ENCODE results near the gene DSCAML1.

The DSCAML1 gene

DNA sequence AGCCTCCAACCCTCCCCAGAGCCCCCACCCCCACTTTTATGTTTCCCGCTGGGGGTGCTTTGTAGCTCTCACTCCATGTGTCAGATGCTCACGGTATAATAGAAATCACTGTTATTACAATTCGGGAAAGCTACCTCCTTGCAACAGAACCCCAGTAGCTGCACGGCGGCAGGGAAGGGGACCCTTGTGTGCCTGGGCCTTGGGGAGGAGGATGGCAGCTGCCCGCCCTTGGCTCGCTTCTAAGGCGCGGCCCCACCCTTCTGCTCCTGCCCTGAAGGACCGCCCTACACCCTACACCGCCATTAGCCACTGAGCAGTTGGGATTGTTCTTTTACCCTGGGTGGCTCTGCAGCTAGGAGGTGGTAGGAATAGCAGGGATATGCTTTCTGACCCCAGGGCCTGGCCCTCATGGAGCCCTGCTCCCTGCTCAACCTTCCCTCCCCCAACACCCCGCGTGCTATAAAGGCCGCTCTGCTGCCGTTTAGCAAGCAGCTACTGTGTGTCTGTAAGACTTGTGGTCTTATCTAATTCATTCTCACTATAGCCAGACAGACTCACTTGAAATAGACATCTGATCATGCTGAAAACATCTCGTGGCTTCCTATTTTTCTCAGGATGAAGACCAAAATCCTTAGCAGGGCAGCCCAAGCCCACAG is 249.7 kb downstream of the DSCAML1 start:
- no peak for DNase-seq (ENCODE audit: low spot score)

DNA sequence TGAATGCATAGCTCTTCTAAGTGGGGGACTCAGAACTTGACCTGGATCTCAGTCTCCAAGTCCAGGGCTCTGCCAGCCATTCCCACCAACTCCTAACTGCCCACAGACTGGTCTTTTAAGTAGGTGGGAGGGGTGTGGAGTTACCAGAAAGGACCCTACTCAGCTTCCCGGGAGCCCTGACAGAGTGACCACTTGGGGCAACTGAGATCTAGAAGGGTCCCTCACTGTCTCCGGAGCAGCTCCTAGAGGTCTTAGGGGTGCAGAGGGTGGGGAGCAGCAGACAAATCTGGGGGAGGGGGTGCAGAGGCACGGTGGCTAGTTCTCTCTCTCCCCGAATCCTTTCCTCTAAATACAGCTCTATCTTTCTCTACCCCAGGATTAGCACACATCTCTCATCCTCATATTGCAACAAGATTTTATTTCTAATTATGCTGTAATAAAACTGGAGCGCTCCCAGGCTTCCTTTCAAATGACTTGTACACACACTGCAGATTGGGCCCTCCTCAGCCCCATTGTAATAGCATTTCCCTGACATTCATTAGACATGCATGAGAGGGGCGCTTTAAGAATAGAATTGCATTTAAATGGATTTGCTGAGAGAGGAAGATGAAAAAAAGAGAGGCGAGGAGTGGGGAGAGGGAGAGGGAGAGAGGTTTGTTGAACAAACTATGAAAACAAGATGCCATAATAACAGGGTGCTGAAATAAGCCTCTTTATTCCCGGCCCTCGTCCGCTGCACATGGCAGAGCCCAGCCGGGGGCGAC is 250.4 kb downstream of the DSCAML1 start:
- no peak for DNase-seq (ENCODE audit: low spot score)

DNA sequence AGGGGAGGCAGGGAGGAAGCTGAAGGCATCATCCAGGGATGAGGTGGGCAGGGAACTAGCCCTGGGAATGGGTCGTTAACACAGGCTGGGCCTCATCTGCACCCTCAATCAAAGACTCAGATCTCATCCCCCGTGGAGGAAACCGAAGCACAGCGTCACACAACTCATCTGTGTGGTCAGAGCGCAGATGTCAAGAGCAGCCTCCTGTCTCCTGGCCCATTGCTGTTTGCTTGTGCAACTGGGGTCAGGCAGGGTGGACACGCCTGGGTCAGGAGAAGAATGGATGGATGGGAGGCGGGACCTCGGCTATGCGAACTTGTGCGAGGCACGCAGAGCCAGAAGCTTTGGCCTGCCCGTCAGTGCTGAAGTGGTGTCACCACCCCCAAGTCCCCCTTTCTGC is 251.3 kb downstream of the DSCAML1 start:
- no peak for DNase-seq (ENCODE audit: low spot score)

DNA sequence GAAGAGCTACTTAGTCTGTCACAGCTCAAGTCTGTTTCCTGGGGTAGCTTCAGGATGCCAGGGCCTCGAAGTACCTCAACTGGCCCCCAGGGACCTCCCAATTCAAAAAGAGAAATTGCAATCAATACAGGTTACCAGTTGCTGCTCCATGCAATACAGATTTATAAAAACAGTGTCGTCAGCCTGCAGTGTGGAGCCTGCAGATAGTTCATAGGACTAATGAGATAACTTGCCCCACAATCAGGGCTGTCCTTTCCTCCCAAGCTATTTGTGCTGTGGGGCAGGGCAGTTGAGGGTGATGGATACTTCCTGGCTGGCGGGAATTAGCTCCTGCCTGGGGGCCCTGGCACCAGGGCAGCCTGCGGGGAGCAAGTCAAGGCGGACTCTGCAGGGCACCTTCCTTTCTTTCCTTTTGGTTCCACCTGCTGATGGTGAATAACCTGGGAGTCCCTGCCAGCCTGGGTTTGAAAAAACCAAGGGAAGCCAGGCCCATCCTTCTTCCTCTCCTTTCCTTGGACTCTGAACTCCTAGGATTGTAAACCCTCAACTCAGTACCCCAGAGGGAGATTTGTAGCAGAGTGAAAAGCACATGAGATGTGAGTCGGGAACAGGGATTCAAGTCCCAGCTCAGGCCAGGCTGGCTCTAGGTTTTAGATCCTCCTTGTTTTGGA is 252.8 kb downstream of the DSCAML1 start:
- DNase-seq (ENCODE audit: low spot score): no peak

DNA sequence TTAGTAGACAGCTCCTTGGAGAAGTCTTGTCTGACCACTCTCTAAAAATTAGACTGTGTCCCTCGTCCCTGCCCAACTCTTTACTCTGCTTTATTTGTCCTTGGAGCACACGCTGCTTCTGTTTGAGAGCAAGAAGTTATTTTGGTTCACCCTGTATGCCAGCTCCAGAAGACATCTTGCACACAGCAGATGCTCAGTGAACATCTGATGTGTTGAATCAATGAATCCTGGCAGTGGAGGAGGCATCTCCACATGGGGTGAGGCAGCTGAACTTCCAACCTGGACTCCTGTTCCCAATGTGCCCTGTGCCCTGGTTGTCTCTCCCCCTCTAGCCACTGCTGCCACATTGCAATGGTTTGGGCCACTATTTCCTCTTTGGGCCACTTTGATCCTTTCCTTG is 255.8 kb downstream of the DSCAML1 start:
- DNase-seq (ENCODE audit: low spot score): no peak

DNA sequence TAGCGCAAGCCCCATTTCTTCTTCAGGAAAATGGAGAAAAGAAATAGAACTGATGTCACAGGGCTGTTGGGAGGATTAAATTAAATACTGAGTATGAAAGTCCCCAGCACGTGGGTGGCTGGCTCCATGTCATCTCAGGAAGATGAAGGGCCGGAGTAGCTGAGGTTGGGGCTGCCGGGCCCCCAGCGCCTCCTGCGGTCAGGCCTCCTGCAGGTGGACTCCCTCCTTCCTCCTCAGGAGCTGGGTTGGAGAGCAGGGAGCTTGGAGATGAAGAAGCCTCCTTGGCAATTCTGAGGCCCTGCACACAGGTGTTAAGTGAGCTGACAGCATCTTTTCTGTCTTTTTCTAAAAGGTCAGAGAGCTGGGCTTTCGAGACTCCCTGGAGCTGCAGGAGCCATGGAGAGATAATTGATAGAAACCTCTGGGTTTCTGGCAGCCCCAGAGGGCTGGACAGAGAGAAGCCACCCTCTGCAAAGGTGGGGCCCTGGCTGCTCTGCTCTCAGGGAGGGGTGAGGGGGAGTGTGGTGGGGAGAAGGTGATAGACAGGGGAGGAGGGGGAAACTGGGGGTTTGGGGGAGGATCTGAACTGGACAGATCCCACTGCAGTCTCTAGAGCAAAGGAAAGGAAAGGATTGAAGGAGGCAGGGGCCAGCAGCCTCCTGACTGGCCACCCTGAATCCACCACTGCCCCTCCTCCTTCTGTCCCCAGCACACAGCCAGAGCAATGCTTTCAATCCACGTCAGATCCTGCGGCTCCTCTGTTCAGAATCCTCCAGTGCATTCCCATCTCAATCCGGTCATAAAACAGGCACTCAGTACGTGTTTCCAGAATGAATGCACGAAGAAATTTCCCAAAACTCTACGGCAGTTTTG is 258.5 kb downstream of the DSCAML1 start:
- DNase-seq (ENCODE audit: low spot score): no peak

DNA sequence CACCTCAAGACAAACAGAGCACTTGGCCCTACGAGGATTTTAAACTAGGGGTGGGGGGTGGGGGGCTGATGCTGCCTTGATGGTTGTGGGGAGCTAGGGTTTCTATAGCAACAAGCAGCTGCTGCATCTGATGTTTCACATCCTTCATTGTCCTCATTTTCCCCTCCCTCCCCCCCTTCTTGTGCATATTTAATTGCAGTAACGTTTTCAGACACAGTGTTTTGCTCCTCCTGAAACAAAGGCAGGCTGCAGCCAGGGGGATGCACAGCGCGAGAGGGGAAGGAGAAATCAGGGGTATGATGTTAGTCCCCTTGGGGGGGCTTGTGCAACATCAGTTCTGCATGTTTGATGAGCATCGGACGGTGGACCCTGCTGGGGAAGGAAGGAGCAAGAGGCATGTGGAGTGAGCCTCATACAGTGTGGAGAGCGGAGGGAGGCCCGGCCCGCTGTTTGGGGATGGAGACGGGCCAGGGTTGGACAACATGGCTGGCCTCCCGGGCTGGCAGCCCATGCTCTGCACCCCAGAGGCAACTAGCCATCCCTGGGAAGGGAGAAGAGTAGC is 261.1 kb downstream of the DSCAML1 start:
- DNase-seq (ENCODE audit: low spot score): no peak

DNA sequence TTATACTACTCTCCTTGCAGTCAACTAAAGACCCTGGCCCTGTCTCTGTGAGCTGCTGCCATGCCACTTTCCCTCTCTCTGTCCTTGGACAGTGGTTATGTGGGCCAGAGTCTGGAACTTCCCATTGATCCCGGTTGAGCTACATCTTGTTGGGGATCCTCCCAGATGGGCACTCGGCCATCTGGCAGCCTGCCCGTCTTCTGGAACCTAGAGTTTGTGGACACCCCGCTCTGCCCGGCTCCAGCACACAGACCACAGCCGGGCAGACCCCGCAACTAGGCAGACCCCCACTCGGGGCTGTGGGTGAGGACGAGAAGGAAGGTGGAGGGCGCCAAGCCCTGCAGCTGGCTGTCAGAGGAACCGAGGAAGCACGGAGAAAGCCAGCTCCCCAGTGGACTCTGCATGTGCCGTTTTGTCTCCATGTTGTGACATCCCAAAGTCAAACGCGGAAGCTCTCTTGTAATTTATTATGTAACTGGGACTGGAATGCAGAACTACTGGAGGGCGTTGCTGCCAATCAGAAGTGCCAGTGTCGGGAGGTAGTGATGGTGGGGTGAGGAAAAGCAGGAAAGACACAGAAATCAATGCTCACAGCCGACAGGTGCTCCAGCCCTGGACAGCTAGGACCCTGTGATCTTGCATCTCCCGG is 261.7 kb downstream of the DSCAML1 start:
- no peak for DNase-seq (ENCODE audit: low spot score)

DNA sequence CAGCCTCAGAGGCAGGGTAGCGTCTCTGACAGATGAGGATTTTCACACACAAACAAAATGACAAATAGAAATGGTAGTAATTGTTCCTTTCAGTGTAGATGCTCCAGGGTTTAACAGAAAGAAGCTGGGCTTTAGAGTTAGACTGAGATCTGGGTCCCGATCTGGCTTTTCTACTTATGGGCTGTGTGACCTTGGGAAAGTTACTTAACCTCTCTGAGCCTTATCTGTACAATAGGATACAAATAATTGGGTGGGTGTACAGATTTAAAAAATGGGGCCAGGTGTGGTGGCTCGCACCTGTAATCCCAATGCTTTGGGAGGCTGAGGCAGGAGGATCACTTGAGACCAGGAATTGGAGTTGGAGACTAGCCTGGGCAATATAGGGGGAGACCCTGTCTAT is 264.4 kb downstream of the DSCAML1 start:
- no peak for DNase-seq (ENCODE audit: low spot score)

DNA sequence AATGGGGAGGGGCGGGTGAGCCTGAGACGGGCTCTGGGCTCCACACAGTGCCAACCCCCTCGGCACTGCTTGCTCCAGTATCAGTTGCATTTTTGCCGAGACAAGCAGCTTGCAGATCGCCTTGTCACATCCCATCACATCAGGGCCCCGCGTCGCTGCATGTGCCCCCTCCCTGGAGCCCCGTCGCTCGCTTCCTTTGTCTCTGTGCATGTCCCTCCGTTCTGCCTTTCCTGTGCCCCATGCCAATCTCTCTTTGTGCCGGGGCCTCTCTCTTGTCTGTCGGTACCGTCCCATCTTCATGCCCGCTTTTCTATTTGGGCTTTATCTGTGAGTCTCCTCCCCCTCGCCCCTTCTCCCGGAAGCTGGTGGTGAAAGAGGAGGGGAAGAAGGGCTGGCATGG is 267.2 kb downstream of the DSCAML1 start:
- DNase-seq (ENCODE audit: low spot score): no peak

DNA sequence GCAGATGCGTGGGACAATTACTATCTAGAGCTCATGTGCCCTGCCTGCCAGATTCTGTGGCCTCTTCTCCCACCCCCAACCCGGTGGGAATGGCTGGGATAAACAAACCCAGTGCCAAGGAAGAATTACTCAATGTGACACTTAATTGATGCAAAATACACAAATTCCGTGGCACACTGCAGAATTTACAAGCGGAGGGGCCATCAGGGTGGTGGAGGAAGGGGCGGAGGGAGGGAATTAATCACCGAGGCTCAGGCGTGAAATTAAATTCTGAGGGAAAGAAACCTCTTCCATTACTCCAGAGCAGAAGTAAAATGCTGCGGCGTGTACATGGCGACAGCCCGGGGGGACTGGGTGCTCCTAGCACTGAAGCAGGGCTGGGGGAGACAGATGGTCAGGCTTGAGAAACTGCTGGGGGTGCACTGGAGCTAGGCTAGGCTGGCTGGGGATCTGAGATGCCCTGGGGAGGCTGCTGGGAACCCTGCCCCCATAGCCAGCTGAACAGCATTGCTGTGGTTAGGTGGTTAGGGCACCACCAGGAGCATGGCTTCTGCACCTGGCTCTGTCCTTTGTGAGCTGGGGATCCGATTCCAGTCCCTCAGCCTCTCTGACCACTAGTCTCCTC is 268.8 kb downstream of the DSCAML1 start:
- no peak for DNase-seq (ENCODE audit: low spot score)

DNA sequence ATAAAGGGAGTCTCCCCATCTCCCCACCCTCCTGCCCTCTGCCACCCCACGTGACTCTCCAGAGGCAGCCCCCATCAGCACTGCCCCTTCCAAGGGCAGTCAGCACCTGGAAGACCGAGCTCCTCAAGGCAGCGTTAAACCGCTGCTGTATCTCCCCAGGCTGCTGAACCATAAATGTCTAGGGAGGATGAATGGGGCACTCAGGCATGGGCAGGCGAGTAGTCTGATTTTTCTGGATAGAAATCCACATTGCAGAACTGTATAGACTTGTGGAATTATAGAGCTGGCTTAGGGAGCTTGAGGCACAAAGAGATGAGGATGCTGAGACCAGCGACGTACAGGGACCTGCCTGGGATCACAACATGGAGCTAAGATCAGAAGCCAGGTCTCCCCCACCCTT is 269.7 kb downstream of the DSCAML1 start:
- DNase-seq (ENCODE audit: low spot score): no peak

DNA sequence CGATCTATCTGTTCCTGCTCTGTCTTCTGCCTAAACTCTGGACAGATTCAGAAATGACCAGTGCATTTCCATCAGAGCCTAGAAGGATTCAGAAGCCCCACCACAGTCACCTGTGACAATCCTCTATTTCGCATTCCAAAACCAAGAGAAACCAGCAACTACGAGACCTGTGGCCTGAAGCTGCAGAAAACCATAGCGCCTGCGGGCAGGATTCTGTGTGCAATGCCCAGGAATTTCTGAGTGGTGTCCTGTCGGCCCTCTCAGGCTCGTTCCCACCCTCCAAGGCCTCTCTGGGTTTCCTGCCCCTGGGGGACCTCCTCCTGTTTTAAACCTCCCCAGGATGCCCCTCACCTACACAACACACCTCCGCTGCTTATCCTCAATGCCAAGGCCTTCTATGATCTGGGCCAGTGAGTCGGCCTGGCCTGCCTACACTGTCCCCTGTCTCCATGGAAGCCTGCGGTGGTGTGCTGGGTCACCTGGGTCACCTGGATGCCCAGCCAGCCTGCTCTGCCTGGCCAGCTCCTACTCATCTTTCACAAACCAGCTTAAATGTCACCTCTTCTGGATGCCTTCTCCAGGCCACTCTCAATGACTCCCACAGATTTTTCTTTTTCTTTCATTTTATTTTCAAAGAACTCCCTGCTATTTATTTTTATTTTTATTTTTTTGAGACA is 271.0 kb downstream of the DSCAML1 start:
- no peak for DNase-seq (ENCODE audit: low spot score)

DNA sequence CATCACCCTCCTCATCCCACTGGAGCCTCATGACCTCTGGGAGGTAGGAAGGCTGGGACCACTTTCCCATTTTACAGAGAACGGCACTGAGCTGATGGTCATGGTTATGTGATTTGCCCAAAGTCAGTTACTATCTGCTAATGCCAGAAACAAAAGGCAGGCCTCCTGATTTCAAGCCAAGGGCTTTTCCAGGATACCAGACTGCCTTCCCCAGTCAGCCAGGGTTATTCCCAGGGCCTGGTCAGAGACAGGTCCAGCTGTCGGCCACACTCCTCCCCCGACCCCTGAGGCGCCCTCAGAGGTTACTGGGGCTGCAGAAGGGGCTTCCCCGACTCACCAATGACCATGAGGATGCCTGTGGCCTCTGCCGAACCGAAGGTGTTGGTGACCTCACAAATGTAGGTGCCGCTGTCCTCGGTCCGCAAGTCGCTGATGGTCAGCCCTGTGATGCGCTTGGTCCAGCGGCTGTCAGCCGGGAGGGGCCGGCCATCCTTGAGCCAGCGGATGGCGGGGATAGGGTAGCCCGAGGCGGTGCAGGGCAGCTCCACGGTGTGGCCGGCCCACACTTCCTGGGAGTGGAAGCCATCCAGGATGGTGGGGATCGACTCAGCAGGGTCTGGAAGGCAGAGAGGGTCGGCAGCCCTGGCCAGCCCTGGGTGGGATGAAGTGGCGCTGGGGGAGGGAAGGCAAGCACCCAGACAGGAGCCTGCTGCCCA is 272.4 kb downstream of the DSCAML1 start:
- no peak for DNase-seq (ENCODE audit: low spot score)

DNA sequence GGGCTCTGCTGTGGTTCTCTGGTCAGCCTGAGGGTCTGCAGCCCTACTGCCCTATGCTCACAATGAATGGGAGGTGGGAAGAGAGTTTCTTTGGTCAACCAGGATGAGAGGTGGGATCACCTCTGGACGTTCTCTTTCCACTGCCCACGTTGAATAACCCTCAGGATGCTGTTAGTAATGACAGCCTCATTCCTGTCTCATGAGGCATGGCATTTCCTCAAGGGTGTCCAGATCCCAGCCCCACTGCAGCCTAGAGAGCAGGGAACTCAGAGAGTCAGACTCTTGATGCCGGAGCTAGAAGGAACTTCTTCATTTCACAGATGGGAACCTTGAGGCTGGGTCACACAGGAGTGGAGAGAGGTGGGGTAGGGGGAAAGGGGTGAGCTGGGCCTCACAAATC is 273.3 kb downstream of the DSCAML1 start:
- DNase-seq (ENCODE audit: low spot score): peak; percentile 62

DNA sequence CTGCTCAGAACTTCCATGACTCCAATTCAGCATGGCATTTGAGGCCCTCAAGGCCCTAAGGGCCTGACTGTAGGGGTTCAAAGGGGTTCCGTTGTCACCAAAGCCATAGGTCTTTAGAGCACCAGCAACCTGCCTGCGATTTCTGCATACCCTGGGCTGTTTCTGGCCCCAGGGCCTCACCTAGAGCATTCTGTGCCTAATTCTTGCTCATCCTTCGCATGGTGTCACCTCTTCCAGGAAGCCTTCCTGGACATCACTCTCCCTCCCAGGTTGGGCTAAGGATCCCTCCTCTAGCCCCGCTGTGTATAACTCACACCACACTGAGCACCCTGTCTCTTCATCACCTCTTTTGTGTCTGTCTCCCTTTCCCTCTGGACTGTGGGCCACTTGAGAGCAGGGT is 275.0 kb downstream of the DSCAML1 start:
- no peak for DNase-seq (ENCODE audit: low spot score)

DNA sequence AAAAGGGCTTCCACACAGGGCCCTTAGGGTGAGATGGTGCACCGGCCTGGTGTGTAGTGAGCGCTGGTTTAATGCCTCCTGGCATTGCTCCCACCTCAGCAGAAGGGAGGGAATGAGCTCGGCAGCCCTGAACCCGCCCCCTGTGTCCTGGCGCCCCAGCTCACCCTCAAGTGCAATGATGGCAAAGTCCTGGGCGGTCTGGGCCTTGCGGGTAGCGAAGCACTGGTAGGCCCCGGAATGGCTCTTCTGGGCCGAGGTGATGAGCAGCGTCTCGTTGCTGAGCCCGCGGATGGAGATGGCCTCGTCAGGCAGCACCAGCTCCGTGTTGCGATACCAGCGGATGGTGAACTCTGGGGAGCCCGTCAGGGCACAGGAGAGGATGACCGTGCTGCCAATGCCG is 276.1 kb downstream of the DSCAML1 start:
- no peak for DNase-seq (ENCODE audit: low spot score)

DNA sequence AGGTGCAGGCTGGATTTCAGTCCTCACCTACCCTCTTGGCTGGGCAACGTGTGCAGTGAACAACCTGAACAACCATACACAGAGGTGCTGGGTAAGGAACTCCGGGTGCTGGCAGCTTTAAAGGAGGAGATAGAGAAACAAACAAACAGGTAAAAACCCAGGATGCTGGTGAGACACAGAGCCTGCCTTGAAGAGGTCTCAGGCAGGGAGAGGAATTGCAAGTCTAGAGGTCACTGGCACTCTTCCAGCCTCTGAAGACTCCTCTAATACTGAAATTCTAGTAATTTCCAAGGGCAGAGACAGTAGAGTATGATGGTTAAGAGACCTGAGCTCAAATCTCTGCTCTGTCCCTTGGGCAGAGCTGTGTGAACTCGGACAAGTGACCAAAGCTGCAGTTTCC is 276.8 kb downstream of the DSCAML1 start:
- no peak for DNase-seq (ENCODE audit: low spot score)

DNA sequence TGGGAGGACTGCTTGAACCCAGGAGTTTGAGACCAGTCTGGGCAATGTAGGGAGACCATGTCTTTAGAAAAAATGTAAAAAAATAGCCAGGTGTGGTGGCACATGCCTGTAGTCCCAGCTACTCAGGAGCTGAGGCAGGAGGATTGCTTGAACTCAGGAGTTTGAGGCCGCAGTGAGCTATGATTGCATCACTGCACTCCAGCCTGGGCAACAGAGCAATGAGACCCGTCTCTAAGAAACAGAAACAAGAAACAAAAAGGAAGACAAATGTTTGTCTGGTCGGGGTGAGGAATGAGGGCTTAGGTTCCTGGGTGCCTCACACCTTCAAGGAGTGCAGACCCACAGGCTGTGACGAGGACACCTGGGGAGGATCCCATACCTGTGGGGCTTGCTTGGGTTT is 277.4 kb downstream of the DSCAML1 start:
- DNase-seq (ENCODE audit: low spot score): no peak

DNA sequence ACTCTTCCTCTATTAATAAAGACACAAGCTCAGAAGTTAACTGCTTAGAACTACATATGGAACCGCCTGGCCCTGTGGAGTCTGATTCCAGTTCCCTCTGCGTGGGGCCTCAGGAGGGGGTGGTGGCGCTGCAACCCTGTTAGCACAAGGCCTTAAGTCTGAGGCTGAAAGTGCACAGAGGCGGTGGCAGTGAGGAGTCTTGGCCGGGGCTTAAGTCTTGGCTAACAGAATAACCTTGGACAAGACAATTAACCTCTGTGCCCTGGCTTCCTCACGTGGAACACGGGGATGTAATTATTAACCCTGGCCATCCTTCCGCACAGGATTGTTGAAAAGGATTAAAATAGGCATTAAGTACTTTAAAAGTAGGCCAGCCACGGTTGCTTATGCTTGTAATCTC is 277.8 kb downstream of the DSCAML1 start:
- no peak for DNase-seq (ENCODE audit: low spot score)
